GM19395 (cell line): Measurements from ENCODE around the gene JAK3.
"Not testable (repeated sequence)": the region's sequence is repeated elsewhere in the genome, so short reads cannot be mapped to it uniquely, and the experiment has no call there.

Experiments used
- ATAC-seq: cut with Tn5 transposase; IDR thresholded peaks from one replicate; pipeline ENCODE4 v1.9.1; 2021; ENCODE audit warnings: mild to moderate bottlenecking, moderate library complexity; ENCODE audit not compliant: unreplicated experiment

The JAK3 gene

DNA sequence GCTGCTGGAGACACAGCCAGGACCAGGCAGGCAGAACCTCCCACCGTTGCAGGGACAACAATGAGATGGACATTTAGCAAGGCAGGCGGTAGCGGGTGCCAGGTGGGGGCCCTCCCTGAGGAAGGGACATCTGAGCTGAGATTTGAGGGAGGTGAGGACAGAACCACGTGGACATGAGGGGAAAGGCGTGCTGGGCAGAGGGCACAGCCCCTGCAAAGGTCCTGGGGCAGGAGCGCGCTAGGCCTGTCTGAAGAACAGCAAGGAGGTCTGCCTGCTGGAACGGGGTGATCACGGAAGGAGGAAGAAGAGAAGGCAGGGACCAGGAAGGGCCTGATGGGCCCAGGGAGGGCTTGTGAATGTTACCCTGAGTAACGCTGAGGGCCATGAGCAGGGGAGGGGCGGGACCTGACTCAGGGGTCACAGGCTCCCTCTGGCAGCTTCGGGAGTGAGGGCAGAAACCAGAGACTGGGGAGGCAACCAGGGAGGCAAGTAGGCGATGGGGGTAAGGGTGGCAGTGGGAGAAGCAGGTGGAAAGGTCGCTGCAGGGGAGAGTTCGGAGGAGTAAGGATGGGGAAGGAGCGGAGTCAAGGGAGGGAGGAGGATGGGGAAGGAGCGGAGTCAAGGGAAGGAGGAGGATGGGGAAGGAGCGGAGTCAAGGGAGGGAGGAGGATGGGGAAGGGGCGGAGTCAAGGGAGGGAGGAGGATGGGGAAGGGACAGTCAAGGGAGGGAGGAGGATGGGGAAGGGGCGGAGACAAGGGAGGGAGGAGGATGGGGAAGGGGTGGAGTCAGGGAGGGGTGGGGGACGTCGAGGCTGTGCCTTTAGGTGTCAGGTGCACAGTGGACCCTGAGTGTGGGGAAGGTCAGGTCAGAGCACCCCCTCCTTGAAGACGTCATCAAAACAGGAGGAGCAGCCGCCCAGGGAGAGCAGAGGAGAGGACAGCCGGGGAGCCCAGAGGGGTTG lies 68.5 kb downstream of the JAK3 start:
- no peak for ATAC-seq

DNA sequence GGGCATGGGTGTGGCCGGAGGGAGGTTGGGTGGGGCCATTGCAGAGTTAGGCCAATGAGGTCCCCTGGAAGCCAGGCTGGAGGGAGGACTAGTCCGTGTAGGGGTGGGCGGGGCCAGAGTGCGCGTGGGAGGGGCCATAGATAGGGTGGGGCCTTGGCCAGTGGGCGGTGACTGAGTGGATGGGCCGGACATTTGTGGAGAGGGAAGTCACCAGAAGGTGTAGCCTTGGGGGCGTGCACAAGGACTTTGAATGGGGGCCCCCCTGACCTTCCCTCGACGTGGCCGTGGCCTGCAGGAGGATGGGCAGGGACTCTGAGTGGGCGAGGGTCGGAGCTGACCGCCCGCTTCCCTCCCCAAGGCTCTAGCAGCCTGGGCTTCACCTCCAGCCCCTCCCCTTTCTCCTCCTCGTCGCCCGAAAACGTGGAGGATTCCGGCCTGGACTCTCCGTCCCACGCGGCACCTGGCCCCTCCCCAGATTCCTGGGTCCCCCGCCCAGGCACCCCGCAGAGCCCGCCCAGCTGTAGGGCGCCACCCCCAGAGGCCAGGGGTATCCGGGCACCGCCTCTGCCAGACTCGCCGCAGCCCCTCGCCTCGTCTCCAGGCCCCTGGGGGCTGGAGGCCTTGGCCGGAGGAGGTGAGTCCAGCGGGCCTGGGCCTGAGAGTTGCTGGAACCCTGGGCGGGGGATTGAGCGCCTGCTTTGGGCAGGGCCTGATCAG lies 69.4 kb downstream of the JAK3 start:
- no peak for ATAC-seq

DNA sequence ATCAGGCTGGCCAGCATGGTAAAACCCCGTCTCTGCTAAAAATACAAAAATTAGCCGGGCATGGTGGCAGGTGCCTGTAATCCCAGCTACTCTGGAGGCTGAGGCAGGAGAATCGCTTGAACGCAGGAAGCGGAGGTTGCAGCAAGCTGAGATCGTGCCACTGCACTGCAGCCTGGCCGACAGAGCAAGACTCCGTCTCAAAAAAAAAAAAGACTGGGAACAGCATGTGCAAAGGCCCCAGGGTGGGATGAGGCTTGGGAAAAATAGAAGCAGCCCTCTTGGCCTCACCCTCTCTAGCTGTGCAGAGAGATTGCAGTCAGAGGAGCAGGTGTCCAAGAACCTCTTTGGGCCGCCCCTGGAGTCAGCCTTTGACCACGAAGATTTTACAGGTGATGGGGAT lies 69.9 kb downstream of the JAK3 start:
- not testable (repeated sequence) for ATAC-seq

DNA sequence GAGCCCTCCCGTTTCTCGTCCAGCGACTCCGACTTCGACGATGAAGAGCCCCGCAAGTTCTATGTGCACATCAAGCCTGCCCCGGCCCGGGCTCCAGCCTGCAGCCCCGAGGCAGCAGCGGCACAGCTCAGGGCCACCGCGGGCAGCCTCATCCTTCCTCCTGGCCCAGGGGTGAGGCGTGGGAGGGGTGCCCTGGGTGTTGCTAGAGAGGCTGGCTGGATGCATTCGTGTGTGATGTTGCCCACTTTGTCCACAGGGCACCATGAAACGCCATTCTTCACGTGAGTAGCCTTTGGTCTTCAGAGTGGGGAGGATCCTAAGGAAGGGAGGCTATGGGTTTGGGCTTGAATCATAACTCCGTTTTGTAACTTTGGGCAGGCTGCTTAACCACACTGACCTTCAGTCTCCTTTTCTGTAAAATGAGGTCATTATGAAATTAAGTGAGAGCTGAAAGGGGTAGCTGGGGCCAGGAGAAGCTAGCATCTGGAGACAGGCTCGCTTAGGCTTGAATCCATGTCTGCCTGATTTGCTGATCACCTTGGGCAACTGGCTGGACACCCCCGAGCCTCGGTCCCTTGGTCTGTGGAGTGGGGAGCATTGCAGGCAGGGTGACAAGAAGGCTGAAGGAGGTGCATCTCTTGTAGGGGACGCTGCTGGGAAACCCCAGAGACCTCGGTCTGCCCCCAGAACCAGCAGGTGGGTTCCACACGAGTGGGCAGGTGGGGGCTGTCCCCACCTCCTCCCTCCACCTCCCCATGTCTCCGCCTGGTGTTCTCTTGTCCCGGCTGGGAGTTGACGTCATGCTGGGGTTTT lies 71.6 kb downstream of the JAK3 start:
- ATAC-seq: peak; percentile 70

DNA sequence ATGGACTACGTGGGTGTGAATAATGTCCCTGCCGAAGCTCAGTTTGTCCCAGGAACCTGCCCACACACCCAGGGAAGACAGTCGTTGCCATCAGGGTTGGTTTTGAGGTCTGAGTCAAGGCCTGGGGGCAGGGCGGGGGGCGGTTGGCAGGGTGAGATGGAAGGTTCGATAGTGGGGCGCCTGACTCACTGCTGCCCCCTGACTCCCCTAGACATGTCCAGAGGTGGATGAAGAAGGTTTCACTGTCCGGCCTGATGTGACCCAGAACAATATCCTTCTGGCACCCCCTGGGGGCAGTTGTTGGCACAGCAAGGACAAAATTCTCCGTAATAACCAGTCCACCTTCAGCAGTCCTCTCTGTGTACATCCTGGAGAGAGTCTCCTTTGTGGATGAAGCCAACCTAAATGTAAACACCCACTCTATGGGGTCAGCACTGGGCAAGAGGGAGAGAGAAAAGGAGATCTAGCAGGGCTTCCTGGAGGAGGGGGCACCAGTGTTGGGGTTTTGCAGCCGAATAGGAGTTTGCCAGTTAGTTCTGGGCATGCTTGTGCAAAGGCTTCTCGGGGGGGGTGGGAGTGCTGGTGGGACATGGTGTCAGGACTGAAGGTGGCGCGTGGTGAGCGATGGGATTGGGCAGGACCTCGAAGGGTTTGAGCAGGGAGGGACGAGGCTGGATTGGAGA lies 72.4 kb downstream of the JAK3 start:
- no peak for ATAC-seq
